ENCODE measurements around the gene GON4L.
"Not testable (repeated sequence)": the region's sequence is repeated elsewhere in the genome, so short reads cannot be mapped to it uniquely, and the experiment has no call there.

GON4L gene

GRCh38 chr1:155873860-155874259, 16.8 kb upstream of the GON4L start:
- no peak for DNase-seq

- no peak for DNase-seq
These were observed 15.5 kb upstream of the GON4L start for GRCh38 chr1:155872527-155872926.

- DNase-seq: no peak
These were observed 14.4 kb upstream of the GON4L start for GRCh38 chr1:155871390-155871789.

GRCh38 chr1:155867766-155868165, 10.8 kb upstream of the GON4L start:
- DNase-seq: no peak

- DNase-seq: no peak
These were observed 7.4 kb upstream of the GON4L start for GRCh38 chr1:155864393-155864792.

- DNase-seq: no peak
These were observed 4.9 kb upstream of the GON4L start for GRCh38 chr1:155861896-155862295.

GRCh38 chr1:155860970-155861510, 4.0 kb upstream of the GON4L start:
- DNase-seq: no peak

- peak; percentile 53 for DNase-seq
These were observed 3.2 kb upstream of the GON4L start for GRCh38 chr1:155859881-155860871.

- peak; percentile 92 for DNase-seq
These were observed 2.3 kb upstream of the GON4L start, which contains the start of gene SYT11 for GRCh38 chr1:155859234-155859829. SYT11 (plus strand) TSS chr1:155859567; CDS start chr1:155859762, 195 bp downstream.

- DNase-seq: no peak
These were observed 1.8 kb upstream of the GON4L start for GRCh38 chr1:155858800-155859233.

- DNase-seq: no peak
These were observed 598 bp downstream of the GON4L start for GRCh38 chr1:155856257-155856974.

GRCh38 chr1:155850345-155850744, 6.7 kb downstream of the GON4L start:
- no peak for DNase-seq

GRCh38 chr1:155847823-155848529, 9.0 kb downstream of the GON4L start:
- no peak for DNase-seq

- DNase-seq: no peak
These were observed 12.1 kb downstream of the GON4L start for GRCh38 chr1:155844860-155845421.

GRCh38 chr1:155840386-155840785, 16.6 kb downstream of the GON4L start:
- no peak for DNase-seq

GRCh38 chr1:155835548-155835947, 21.5 kb downstream of the GON4L start:
- no peak for DNase-seq

- not testable (repeated sequence) for DNase-seq
These were observed 22.1 kb downstream of the GON4L start for GRCh38 chr1:155834927-155835399.

- DNase-seq: no peak
These were observed 22.6 kb downstream of the GON4L start for GRCh38 chr1:155834296-155834926.

- no peak for DNase-seq
These were observed 23.2 kb downstream of the GON4L start for GRCh38 chr1:155833665-155834295.

- DNase-seq: no peak
These were observed 25.6 kb downstream of the GON4L start for GRCh38 chr1:155831279-155831976.
